ENCODE data around the gene PQBP1.

PQBP1 gene

GRCh38 chrX:48927123-48927522 lies 29.4 kb downstream of the PQBP1 start:
- DNase-seq, result no peak

- no peak for DNase-seq
These were observed 30.1 kb downstream of the PQBP1 start for GRCh38 chrX:48927736-48928382.

- no peak for DNase-seq
These were observed 36.0 kb downstream of the PQBP1 start for GRCh38 chrX:48933757-48934156.

- no peak for DNase-seq
These were observed 37.0 kb downstream of the PQBP1 start for GRCh38 chrX:48934581-48935300.

GRCh38 chrX:48935301-48935670 lies 37.6 kb downstream of the PQBP1 start:
- DNase-seq, result no peak

- no peak for DNase-seq
These were observed 38.8 kb downstream of the PQBP1 start for GRCh38 chrX:48936429-48937053.

GRCh38 chrX:48937054-48937907 lies 39.6 kb downstream of the PQBP1 start:
- DNase-seq, result no peak

- no peak for DNase-seq
These were observed 41.1 kb downstream of the PQBP1 start for GRCh38 chrX:48938721-48939425.

- DNase-seq, result no peak
These were observed 41.9 kb downstream of the PQBP1 start for GRCh38 chrX:48939524-48940228.

GRCh38 chrX:48940404-48940955 lies 42.8 kb downstream of the PQBP1 start:
- DNase-seq, result no peak

- DNase-seq, result no peak
These were observed 45.2 kb downstream of the PQBP1 start for GRCh38 chrX:48942895-48943294.

- no peak for DNase-seq
These were observed 48.0 kb downstream of the PQBP1 start for GRCh38 chrX:48945517-48946348.

- no peak for DNase-seq
These were observed 50.9 kb downstream of the PQBP1 start for GRCh38 chrX:48948589-48948988.

Measured in NCI-H226 (cell line).